SU-DHL-6 (cell line): Measurements from ENCODE around the gene SCIN.

Experiments
- H2AFZ ChIP-seq: fragments of 200-600 bp; sonication (generic); 2 replicates; pipeline ENCODE4 v1.6.1; 2014; ENCODE audit warnings: low read depth, mild to moderate bottlenecking, moderate library complexity, mixed read lengths, antibody characterized with exemption, low read length; ENCODE audit not compliant: severe bottlenecking
- H3F3A ChIP-seq: fragments of 200-600 bp; shearing (Covaris generic); 2 replicates; pipeline ENCODE4 v1.6.0; 2016; ENCODE audit warnings: antibody characterized with exemption, mild to moderate bottlenecking; ENCODE audit not compliant: insufficient read depth
- H3K27ac ChIP-seq: fragments of 200-600 bp; sonication (generic); 2 replicates; pipeline ENCODE4 v1.5.1; 2016; ENCODE audit warnings: low read depth, mild to moderate bottlenecking, low read length, moderate library complexity, mixed read lengths
- H3K27me3 ChIP-seq: fragments of 200-600 bp; sonication (generic), shearing (Covaris generic); 2 replicates; pipeline ENCODE4 v1.6.0; 2014; ENCODE audit warnings: mild to moderate bottlenecking, low read length
- H3K36me3 ChIP-seq: fragments of 200-600 bp; sonication (generic); 2 replicates; pipeline ENCODE4 v1.6.1; 2014; ENCODE audit warnings: mild to moderate bottlenecking, low read length, mixed read lengths
- H3K4me2 ChIP-seq: fragments of 300-600, 200-600 bp; shearing (Covaris generic), sonication (generic); 2 replicates; pipeline ENCODE4 v1.6.0; 2014; ENCODE audit warnings: low read length, low read depth, mild to moderate bottlenecking; ENCODE audit not compliant: poor library complexity, severe bottlenecking
- H3K4me3 ChIP-seq: fragments of 200-600 bp; sonication (generic); 2 replicates; pipeline ENCODE4 v1.5.1; 2014; ENCODE audit warnings: antibody characterized with exemption, low read length, mild to moderate bottlenecking, mixed read lengths; ENCODE audit not compliant: insufficient read depth, poor library complexity, severe bottlenecking
- H3K79me2 ChIP-seq: fragments of 200-600 bp; sonication (generic); 2 replicates; pipeline ENCODE4 v1.6.1; 2014; ENCODE audit warnings: mild to moderate bottlenecking, low read length, moderate library complexity; ENCODE audit not compliant: insufficient read depth
- H3K9ac ChIP-seq: fragments of 200-600 bp; sonication (generic); 2 replicates; pipeline ENCODE4 v1.7.0; 2014; ENCODE audit warnings: mild to moderate bottlenecking, low read length
- H3K9me2 ChIP-seq: fragments of 200-600 bp; sonication (generic); replicated peaks from 2 replicates; pipeline ENCODE4 v1.6.1; 2014; ENCODE audit warnings: low read length; ENCODE audit not compliant: insufficient read depth
- H3K9me3 ChIP-seq: fragments of 200-600 bp; sonication (generic); 2 replicates; pipeline ENCODE4 v1.6.1; 2014; ENCODE audit warnings: low read length, mixed read lengths; ENCODE audit not compliant: insufficient read depth
- H4K20me1 ChIP-seq: fragments of 200-600 bp; sonication (generic); 2 replicates; pipeline ENCODE4 v1.6.1; 2014; ENCODE audit warnings: low read depth, mild to moderate bottlenecking, antibody characterized with exemption, low read length, moderate library complexity, mixed read lengths
- CTCF ChIP-seq: fragments of 200-600 bp; sonication (generic); IDR thresholded peaks from one replicate; pipeline ENCODE4 v1.5.1; 2017; ENCODE audit warnings: antibody characterized with exemption, mild to moderate bottlenecking, low read length, moderate library complexity; ENCODE audit not compliant: insufficient read depth, poor library complexity, severe bottlenecking
- EZH2phosphoT487 ChIP-seq: fragments of 200-600 bp; sonication (generic), shearing (Covaris generic); conservative IDR thresholded peaks from 2 replicates; pipeline ENCODE4 v1.6.1; 2018; ENCODE audit warnings: mild to moderate bottlenecking, antibody characterized with exemption, low read length, moderate library complexity, mixed read lengths

SCIN gene

GRCh38 chr7:12674053-12674452, 103.5 kb downstream of the SCIN start:
- Histone ChIP-seq H2AFZ (no peak overlapping the region), H3K9me3 (no peaks in the 10 kb centered on the region), H3K36me3 (no peaks in the 10 kb centered on the region), H3K4me3 (no peak overlapping the region), H3K79me2 (no peaks in the 10 kb centered on the region), H3K27me3 (no peaks in the 10 kb centered on the region; the same call in 1 of the 2 replicates), H3F3A (no peaks in the 10 kb centered on the region), H3K27ac (no peak overlapping the region), H3K9me2 (no peaks in the 10 kb centered on the region), H3K4me2 (no peak overlapping the region), H4K20me1 (no peaks in the 10 kb centered on the region), H3K9ac (no peak overlapping the region)
- TF ChIP-seq EZH2phosphoT487 (no peak), CTCF (no peak)

- H3K9ac ChIP-seq = no peak overlapping the region
- no peak overlapping the region for H3K27ac ChIP-seq
- no peak overlapping the region for H2AFZ ChIP-seq
- no peak overlapping the region for H3K4me2 ChIP-seq
- no peaks in the 10 kb centered on the region for H4K20me1 ChIP-seq
- no peaks in the 10 kb centered on the region for H3K9me2 ChIP-seq
- no peaks in the 10 kb centered on the region; the same call in 1 of the 2 replicates for H3K27me3 ChIP-seq
- no peaks in the 10 kb centered on the region for H3K79me2 ChIP-seq
- H3F3A ChIP-seq = no peaks in the 10 kb centered on the region
- no peaks in the 10 kb centered on the region for H3K36me3 ChIP-seq
- no peak for TF ChIP-seq CTCF
- TF ChIP-seq EZH2phosphoT487 = no peak
- H3K4me3 ChIP-seq = no peak overlapping the region
- no peaks in the 10 kb centered on the region for H3K9me3 ChIP-seq
Observed at GRCh38 chr7:12674861-12675260, 104.3 kb downstream of the SCIN start.

- no peak for TF ChIP-seq EZH2phosphoT487
- TF ChIP-seq CTCF = no peak
- no peak overlapping the region for H3K4me2 ChIP-seq
- no peaks in the 10 kb centered on the region for H3K36me3 ChIP-seq
- H3K27me3 ChIP-seq = no peaks in the 10 kb centered on the region; the same call in 1 of the 2 replicates
- no peaks in the 10 kb centered on the region for H4K20me1 ChIP-seq
- no peak overlapping the region for H2AFZ ChIP-seq
- H3K4me3 ChIP-seq = no peak overlapping the region
- H3K9me3 ChIP-seq = no peaks in the 10 kb centered on the region
- H3K79me2 ChIP-seq = no peaks in the 10 kb centered on the region
- H3F3A ChIP-seq = no peaks in the 10 kb centered on the region
- no peak overlapping the region for H3K9ac ChIP-seq
- no peaks in the 10 kb centered on the region for H3K9me2 ChIP-seq
- H3K27ac ChIP-seq = no peak overlapping the region
Observed at GRCh38 chr7:12683678-12684585, 113.4 kb downstream of the SCIN start.
